SKM-1 treated with dmso at 0.1 percent for 144 hours (cell line): ENCODE data around the gene IGSF6.
A peak's percentile ranks its signal among the peaks of the same experiment; 100 is the strongest.
"Not testable (repeated sequence)": the region's sequence is repeated elsewhere in the genome, so short reads cannot be mapped to it uniquely, and the experiment has no call there.

Experiments used
- DNase-seq: peaks from one replicate; lab custom pipeline; 2025; ENCODE audit not compliant: unreplicated experiment; lab: John Stamatoyannopoulos, UW

Gene IGSF6

GRCh38 chr16:21652453-21652852, at the start of gene IGSF6:
TSS of gene IGSF6 (minus strand) at chr16:21652608. CDS start at chr16:21652598, 10 bp downstream.
- DNase-seq: no peak

GRCh38 chr16:21701271-21701670, 48.9 kb upstream of the IGSF6 start:
- no peak for DNase-seq

GRCh38 chr16:21698169-21699032, 46.0 kb upstream of the IGSF6 start:
- no peak for DNase-seq

DNA sequence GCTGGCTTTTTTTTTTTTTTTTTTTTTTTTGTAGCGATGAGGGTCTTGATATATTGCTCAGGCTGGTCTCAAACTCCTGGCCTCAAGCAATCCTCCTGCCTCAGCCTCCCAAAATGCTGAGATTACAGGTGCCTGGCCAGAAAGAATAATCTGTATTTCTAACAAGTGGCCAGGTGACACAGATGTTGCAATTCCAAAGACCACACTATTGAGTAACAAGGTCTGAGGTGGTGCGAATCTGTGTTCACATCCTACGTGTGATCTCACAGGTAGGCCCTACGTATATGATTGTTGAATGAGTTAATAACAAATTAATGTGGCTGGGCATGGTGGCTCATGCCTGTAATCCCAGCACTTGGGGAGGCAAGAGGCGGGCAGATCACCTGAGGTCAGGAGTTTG, 44.6 kb upstream of the IGSF6 start:
- DNase-seq: no peak

GRCh38 chr16:21694609-21695008, 42.2 kb upstream of the IGSF6 start:
- no peak for DNase-seq

GRCh38 chr16:21690967-21691366, 38.6 kb upstream of the IGSF6 start:
- DNase-seq: not testable (repeated sequence)

DNA sequence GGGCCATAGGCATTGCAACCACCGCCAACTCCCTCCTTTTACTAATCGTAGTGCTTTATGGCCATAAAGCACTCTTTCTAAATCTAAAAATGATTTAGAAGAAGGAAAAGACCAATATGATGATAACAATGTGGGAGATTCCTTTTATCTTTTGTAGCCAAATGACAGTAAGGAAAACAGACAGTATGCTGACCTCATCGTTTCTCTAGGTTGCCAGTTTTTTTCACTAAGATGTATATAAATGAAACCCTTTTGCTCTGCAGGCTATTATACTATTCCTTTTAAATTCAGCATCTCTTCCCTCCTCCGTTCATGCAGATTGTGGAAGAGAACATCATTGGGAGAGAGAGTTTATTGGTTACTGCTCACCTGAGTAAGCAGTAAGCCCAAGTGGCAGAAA, 36.7 kb upstream of the IGSF6 start:
- no peak for DNase-seq

GRCh38 chr16:21685034-21685455, 32.6 kb upstream of the IGSF6 start:
- no peak for DNase-seq

GRCh38 chr16:21684199-21684598, 31.8 kb upstream of the IGSF6 start:
- peak; percentile 14 for DNase-seq

GRCh38 chr16:21683184-21683583, 30.8 kb upstream of the IGSF6 start:
- DNase-seq: no peak

- DNase-seq: not testable (repeated sequence)
Observed at GRCh38 chr16:21680714-21681113, 28.3 kb upstream of the IGSF6 start.

- not testable (repeated sequence) for DNase-seq
Observed at GRCh38 chr16:21674456-21674855, 22.0 kb upstream of the IGSF6 start.

DNA sequence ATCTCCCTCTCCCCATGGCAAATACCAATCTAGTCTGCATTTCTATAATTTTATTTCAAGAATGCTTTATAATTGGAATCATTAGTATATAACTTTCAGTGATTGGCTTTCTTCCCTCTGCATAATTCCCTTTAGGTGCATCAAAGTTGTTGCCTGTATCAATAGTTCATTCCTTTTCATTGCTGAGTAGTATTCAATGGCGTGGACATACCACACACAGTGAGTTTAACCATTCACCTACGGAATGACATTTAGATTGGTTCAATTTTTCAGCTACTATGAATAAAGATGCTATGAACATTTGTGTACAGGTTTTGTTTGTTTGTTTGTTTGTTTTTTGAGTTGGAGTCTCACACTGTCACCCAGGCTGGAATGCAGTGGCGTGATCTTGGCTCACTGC, 21.1 kb upstream of the IGSF6 start:
- no peak for DNase-seq

DNA sequence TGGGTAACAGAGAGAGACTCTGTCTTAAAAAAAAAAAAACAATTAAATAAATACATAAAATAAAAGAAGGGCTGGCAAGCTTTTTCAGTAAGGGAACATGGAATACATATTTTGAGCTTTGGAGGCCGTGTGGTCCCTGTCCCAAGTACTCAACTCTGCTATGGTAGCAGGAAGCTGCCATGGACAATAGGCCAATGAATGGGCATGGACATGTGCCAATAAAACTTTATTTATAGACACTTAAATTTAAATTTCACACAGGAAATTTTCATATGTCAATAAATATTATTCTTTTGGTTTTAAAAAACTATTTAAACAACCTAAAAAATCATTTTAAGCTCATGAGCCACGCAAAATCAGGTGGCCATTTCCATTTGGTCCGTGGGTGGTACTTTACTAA, 15.2 kb upstream of the IGSF6 start:
- DNase-seq: no peak

GRCh38 chr16:21666772-21667171, 14.4 kb upstream of the IGSF6 start:
- no peak for DNase-seq

GRCh38 chr16:21664801-21665492, 12.5 kb upstream of the IGSF6 start:
- no peak for DNase-seq

- no peak for DNase-seq
Observed at GRCh38 chr16:21663889-21664647, 11.7 kb upstream of the IGSF6 start, which contains the start of gene OTOA. TSS of gene OTOA (plus strand) at chr16:21663968. CDS start at chr16:21678515, 14,547 bp downstream.

DNA sequence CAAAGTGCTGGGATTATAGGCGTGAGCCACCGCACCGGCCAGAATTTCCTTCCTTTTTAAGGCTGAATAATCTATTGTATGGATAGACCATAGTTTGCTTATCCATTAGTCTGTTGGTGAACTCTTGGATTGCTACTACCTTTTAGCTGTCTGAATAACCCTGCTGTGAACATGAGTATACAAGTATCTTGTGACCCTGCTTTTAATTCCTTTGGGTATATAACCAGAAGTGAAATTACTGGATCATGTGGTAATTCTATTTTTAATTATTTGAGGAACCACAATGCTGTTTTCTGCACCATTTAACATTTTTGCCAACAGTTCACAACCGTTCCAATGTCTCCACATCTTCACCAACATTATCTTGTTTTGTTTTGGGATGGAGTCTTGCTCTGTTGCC, 6.7 kb upstream of the IGSF6 start:
- no peak for DNase-seq

DNA sequence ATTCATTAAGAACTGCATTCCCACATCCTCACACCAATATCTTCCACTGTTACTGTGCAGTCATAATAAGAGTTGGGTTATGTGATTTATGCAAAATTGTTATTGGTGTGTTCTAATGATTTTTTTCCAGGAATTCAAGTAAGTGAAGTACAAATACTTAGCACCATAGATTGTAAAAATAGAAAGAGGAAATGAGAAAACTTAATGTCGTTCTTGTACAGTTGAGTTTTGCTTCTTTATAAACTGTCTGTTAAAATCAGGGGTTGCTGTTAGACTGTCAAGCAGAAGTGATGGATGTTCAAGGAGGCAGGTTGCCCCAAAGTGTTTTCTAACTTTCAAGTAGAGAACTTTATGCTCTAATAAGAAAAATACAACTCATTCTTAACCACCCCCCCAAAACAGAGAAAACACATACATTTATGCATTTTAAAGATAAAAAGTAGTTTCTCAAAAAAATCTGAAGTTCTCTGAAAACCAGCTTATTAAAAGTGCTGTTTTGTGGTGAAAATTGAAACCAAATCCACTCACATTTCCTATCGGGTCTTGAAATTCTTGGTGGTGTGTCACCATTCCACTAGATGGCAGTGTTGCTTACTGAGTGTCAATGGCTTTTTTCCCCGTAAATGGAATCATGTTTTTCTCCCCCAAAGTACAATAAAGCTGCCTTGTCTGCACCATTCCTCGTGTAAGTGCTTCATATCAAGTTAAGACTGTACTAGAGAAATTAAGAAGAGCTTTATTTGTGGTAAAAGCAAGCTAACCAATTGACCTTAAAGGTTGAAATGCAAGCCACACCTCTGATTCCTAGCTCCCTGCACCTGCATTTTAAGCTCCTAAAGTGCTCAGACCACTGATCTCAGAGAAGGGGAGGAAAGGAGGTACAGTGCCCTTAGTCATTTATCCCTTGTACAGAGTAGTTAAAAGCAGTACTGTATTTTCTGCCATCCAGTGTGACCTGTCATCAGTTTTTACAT, 4.7 kb upstream of the IGSF6 start:
- DNase-seq: no peak

DNA sequence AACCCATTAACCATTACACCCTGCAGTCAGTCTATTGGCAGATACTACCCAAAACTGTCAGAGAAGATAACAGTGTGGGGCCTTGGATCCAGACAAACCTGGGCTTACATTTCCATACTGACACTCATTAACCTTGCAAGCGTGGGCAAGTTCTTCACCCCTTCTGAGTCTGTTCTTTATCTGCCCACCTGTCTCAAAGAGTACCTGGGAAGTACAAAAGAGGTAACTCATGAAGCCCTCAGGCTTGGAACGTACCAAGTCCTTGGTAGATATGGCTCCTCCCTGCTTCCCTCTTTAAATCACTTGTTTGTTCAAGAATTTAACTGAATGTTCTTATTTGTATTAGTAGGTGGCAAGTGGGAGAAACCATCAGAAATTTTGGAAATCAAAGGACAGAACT, 2.5 kb upstream of the IGSF6 start:
- no peak for DNase-seq
